Thyroid gland (tissue), 4 donors: ENCODE data around the gene FOSL2. TPM values are rescaled to one million over a fixed set of nuclear protein-coding genes. Genes with fewer than 3 reads are reported as not detected.
A peak's percentile ranks its signal among the peaks of the same experiment; 100 is the strongest.

Experiments used
- DNase-seq, 2 donors: peaks; one replicate each; pipeline ENCODE4 v3.0.0-alpha.2; 2019
- H3K27ac ChIP-seq, 3 donors: fragments of 200-600 bp; sonication (generic); 1 replicate in 2 of 3; 2 replicates in 1 of 3; pipeline ENCODE4 v1.5.1; 2016 to 2019; ENCODE audit warnings: mild to moderate bottlenecking in 1 of 3, moderate library complexity in 1 of 3
- H3K27me3 ChIP-seq: fragments of 200-600 bp; sonication (generic); one replicate; pipeline ENCODE4 v1.5.1; 2019
- H3K36me3 ChIP-seq, 2 donors: fragments of 200-600 bp; sonication (generic); one replicate each; pipeline ENCODE4 v1.5.1; 2016 to 2019
- H3K4me1 ChIP-seq, 2 donors: fragments of 200-600 bp; sonication (generic); one replicate each; pipeline ENCODE4 v1.5.1; 2017 to 2019
- H3K4me3 ChIP-seq, 3 donors: fragments of 200-600 bp; sonication (generic); replicated peaks in 1 of 3; 1 replicate in 2 of 3; 2 replicates in 1 of 3; pipeline ENCODE4 v1.5.1; 2016; ENCODE audit warnings: mild to moderate bottlenecking in 1 of 3
- H3K9me3 ChIP-seq: fragments of 200-600 bp; sonication (generic); one replicate; pipeline ENCODE4 v1.5.1; 2017
- CTCF ChIP-seq, 6 experiments: fragments of 200-600 bp in 3 of 6; fragments of 450-650 bp in 3 of 6; sonication (generic) in 3 of 6; IDR thresholded peaks; one replicate each; pipeline ENCODE4 v1.5.1; 2016 to 2019; ENCODE audit warnings: antibody characterized with exemption in 6 of 6, mild to moderate bottlenecking in 2 of 6, inconsistent platforms in 1 of 6, moderate library complexity in 1 of 6
- POLR2A ChIP-seq, 2 donors: fragments of 450-650 bp; IDR thresholded peaks; one replicate each; pipeline ENCODE4 v1.6.1; 2017; ENCODE audit warnings: antibody characterized with exemption in 2 of 2, mild to moderate bottlenecking in 2 of 2, moderate library complexity in 1 of 2
- WGBS, 2 donors: methylation state at CpG; one replicate each; pipeline ENCODE4 v1.1.5; 2017; 5-methylcytosine and 5-hydroxymethylcytosine counted together
- intact Hi-C: fragments of 100-400 bp; cut with DNase I; formaldehyde crosslinking; loops from one replicate; pipeline ENCODE4 v1.15.1; 2023
- total RNA-seq, 4 donors: library from RNA; depleted of rRNA; stranded (reverse); fragments of >200 nt; gene quantifications; one replicate each; pipeline ENCODE4 v1.2.3, GENCODE V29; 2016

FOSL2 gene
- total RNA-seq, 4 donors from 2014 or later, result 30.7 to 85.1 (median 40.6) TPM

- H3K9me3 ChIP-seq, result no peaks in the 10 kb centered on the region
- peak; percentile 29 to 34 for DNase-seq
- H3K4me1 ChIP-seq, result peaks cover 5 to 22% of the 10 kb centered on the region in 2 donors
- no peak overlapping the region for H3K4me3 ChIP-seq
- 10 to 13% methylated on average over 7 of the region's 7 CpGs for WGBS, 2 donors
- H3K27ac ChIP-seq, result peak overlapping the region in 1 of 3 donors; percentile 22
- TF ChIP-seq CTCF (IDR thresholded peaks at IDR 0.05) (no peak), POLR2A (IDR thresholded peaks at IDR 0.05) (no peak)
- no peaks in the 10 kb centered on the region for H3K36me3 ChIP-seq
- intact Hi-C loops, result no loop called here
- H3K27me3 ChIP-seq, result no peaks in the 10 kb centered on the region
Observed at GRCh38 chr2:28423856-28424605, 31.4 kb downstream of the FOSL2 start.

DNA sequence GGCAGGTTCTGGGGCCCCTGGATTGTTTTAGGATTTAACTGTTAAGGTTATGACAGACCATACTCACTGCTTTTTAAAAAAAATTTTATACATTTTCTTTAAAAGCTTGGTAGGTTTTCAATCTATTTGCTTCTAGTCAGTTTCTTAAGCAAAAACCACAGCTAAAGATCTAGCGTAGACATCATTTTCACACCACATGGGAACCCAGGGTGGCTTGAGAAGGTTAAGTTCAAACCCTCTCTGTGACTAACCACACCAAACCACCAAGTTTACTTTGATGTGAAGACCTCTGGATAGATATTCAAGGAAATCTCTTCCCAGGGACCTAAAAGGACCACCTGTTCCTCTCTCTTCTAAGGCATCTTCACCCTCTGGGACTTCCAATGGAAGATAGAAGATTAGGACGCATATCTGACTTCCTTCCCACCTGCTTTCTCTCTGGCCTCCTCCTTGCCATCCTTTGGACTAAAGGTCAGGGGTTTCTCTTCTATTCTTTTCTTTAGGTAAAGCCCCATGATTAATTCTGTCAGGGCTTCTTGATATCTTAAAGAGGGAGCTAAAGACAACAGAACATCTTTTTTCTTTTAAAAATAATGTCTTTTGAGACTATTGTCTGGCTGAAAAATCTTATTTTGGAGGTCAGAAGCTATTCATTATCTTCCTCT, 32.3 kb downstream of the FOSL2 start:
- TF ChIP-seq CTCF (IDR thresholded peaks at IDR 0.05) (no peak), POLR2A (IDR thresholded peaks at IDR 0.05) (no peak)

DNA sequence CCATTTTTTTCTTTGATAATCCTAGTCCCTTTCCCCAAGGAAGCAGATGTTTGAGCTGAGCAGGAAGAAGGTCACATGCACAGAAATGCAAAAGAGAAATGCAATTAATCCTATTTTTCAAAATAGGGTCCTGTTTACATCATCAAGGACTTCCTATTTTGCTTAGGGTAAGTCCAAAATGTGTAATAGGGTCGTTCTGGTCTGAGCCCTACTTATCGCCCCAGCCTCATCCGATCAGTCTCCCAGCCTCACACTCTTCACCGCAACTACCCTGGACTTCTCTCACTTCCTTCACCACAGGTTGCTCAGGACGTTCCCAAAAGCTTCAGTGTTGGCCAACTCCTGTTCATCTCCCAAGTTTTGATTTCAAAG, 32.8 kb downstream of the FOSL2 start:
- Histone ChIP-seq H3K4me3 (no peak overlapping the region), H3K27ac (no peak overlapping the region)
- DNase-seq, result no peak

More for the DNA sequence above, 32.3 kb downstream of the FOSL2 start:
- Histone ChIP-seq H3K4me1 (peaks cover 5 to 22% of the 10 kb centered on the region in 2 donors), H3K9me3 (no peaks in the 10 kb centered on the region), H3K36me3 (no peaks in the 10 kb centered on the region), H3K27ac (no peak overlapping the region), H3K27me3 (no peaks in the 10 kb centered on the region), H3K4me3 (no peak overlapping the region)
- intact Hi-C loops, result no loop called here
- DNase-seq, result no peak
- WGBS, 2 donors, result 81 to 91% methylated on average over 2 of the region's 2 CpGs

GRCh38 chr2:28427741-28428415, 35.2 kb downstream of the FOSL2 start:
- intact Hi-C loops, result no loop called here
- TF ChIP-seq CTCF (IDR thresholded peaks at IDR 0.05) (no peak), POLR2A (IDR thresholded peaks at IDR 0.05) (no peak)
- Histone ChIP-seq H3K36me3 (no peaks in the 10 kb centered on the region), H3K27me3 (no peaks in the 10 kb centered on the region), H3K27ac (no peak overlapping the region), H3K9me3 (no peaks in the 10 kb centered on the region), H3K4me1 (peaks cover 5 to 14% of the 10 kb centered on the region in 2 donors), H3K4me3 (no peak overlapping the region)
- 86 to 91% methylated on average over 9 to 10 of the region's 10 CpGs for WGBS, 2 donors
- no peak for DNase-seq

More for the DNA sequence above, 32.8 kb downstream of the FOSL2 start:
- Histone ChIP-seq H3K4me1 (peaks cover 5 to 19% of the 10 kb centered on the region in 2 donors), H3K27me3 (no peaks in the 10 kb centered on the region), H3K36me3 (no peaks in the 10 kb centered on the region), H3K9me3 (no peaks in the 10 kb centered on the region)
- TF ChIP-seq CTCF (IDR thresholded peaks at IDR 0.05), result no peak
- no peak for TF ChIP-seq POLR2A (IDR thresholded peaks at IDR 0.05)
- WGBS, 2 donors, result 82 to 87% methylated on average over 5 of the region's 5 CpGs
- intact Hi-C loops, result no loop called here
